Effector memory CD4-positive, alpha-beta T cell (primary cell): ENCODE results near the gene PPCDC.

Experiments used
- DNase-seq, 3 donors: peaks; one replicate each; pipeline ENCODE4 v3.0.0-alpha.2; 2020
- H3K27ac ChIP-seq: 2 replicates; pipeline ENCODE4 v1.7.0; 2013; ENCODE audit warnings: mild to moderate bottlenecking, low read length, moderate library complexity; ENCODE audit not compliant: insufficient read depth, poor library complexity, severe bottlenecking
- H3K27me3 ChIP-seq: replicated peaks from 2 replicates; pipeline ENCODE4 v1.7.0; 2013; ENCODE audit warnings: mild to moderate bottlenecking, low read length; ENCODE audit not compliant: insufficient read depth, control insufficient read depth, poor library complexity, severe bottlenecking
- H3K36me3 ChIP-seq: 2 replicates; pipeline ENCODE4 v1.7.0; 2013; ENCODE audit warnings: mild to moderate bottlenecking, low read length, moderate library complexity; ENCODE audit not compliant: control insufficient read depth, insufficient read depth
- H3K4me1 ChIP-seq: 2 replicates; pipeline ENCODE4 v1.7.0; 2013; ENCODE audit warnings: low read length, mild to moderate bottlenecking; ENCODE audit not compliant: control insufficient read depth, insufficient read depth, poor library complexity, severe bottlenecking
- H3K4me3 ChIP-seq: 2 replicates; pipeline ENCODE4 v1.7.0; 2013; ENCODE audit warnings: low read length, low read depth, mild to moderate bottlenecking; ENCODE audit not compliant: insufficient read depth, poor library complexity, severe bottlenecking
- H3K9me3 ChIP-seq: 2 replicates; pipeline ENCODE4 v1.7.0; 2013; ENCODE audit warnings: mild to moderate bottlenecking, low read length, moderate library complexity; ENCODE audit not compliant: control insufficient read depth

Gene PPCDC

DNA sequence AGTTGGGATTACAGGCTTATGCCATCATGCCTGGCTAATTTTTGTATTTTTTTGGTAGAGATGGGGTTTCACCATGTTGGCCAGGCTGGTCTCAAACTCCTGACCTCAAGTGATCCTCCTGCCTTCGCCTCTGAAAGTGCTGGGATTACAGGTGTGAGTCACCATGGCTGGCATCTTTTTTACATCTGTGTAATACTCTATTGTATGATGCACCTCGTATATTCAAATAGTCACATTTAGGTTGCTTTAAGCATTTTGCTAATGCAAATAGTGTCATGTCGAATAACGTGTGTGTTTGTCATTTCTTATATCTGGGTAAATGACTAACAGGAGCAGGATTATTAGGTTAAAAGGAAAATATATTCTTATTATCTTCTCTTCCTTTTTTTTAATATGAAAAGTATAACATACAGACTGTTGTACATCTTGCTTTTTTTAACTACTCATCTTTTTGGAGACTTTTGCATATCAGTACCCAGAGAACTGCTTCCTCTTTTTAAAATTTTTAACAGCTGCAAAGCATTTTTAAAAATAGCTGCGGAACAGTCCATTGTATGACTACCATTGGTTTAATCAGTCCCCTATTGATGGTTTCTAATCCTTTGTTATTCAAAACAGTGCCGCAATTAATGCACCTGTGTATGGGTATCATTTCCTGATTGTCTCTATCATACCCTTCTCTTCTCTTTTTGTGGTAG lies 14.6 kb upstream of the PPCDC start:
- H3K4me1 ChIP-seq = no peaks in the 10 kb centered on the region
- H3K9me3 ChIP-seq = no peaks in the 10 kb centered on the region
- no peak for DNase-seq
- no peak overlapping the region for H3K27ac ChIP-seq
- H3K27me3 ChIP-seq = no peaks in the 10 kb centered on the region
- no peak overlapping the region for H3K4me3 ChIP-seq
- no peaks in the 10 kb centered on the region for H3K36me3 ChIP-seq

DNA sequence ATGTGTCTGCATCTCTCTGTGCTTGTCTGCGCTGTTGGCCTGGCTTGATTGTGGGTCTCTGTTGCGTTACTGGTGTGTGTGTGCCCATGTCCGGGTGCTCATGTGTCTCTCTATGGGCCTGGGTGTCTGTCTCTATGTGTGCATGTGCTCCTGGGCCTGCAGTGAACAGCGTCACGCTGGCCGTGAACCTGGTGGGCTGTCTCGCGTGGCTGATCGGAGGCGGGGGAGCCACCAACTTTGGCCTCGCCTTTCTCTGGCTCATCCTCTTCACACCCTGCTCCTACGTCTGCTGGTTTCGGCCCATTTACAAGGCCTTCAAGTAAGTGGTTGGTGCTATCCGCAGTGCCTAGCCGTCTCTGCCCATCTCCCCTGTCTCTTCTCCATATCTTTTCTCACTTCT lies 7.0 kb upstream of the PPCDC start:
- H3K36me3 ChIP-seq = no peaks in the 10 kb centered on the region
- no peak overlapping the region for H3K4me3 ChIP-seq
- no peak overlapping the region for H3K27ac ChIP-seq
- no peaks in the 10 kb centered on the region for H3K27me3 ChIP-seq
- DNase-seq = no peak
- H3K4me1 ChIP-seq = no peaks in the 10 kb centered on the region
- H3K9me3 ChIP-seq = no peaks in the 10 kb centered on the region

- H3K4me3 ChIP-seq = no peak overlapping the region
- no peaks in the 10 kb centered on the region for H3K27me3 ChIP-seq
- peaks cover 9% of the 10 kb centered on the region for H3K4me1 ChIP-seq
- DNase-seq = no peak
- no peaks in the 10 kb centered on the region for H3K36me3 ChIP-seq
- no peak overlapping the region for H3K27ac ChIP-seq
- no peaks in the 10 kb centered on the region for H3K9me3 ChIP-seq
Measured at GRCh38 chr15:75019916-75020315, 3.5 kb upstream of the PPCDC start.

- H3K9me3 ChIP-seq = no peaks in the 10 kb centered on the region
- no peaks in the 10 kb centered on the region for H3K36me3 ChIP-seq
- H3K4me1 ChIP-seq = peaks cover 9% of the 10 kb centered on the region
- H3K27ac ChIP-seq = no peak overlapping the region
- DNase-seq = no peak
- no peak overlapping the region for H3K4me3 ChIP-seq
- H3K27me3 ChIP-seq = no peaks in the 10 kb centered on the region
Measured at GRCh38 chr15:75021341-75021740, 2.0 kb upstream of the PPCDC start.

DNA sequence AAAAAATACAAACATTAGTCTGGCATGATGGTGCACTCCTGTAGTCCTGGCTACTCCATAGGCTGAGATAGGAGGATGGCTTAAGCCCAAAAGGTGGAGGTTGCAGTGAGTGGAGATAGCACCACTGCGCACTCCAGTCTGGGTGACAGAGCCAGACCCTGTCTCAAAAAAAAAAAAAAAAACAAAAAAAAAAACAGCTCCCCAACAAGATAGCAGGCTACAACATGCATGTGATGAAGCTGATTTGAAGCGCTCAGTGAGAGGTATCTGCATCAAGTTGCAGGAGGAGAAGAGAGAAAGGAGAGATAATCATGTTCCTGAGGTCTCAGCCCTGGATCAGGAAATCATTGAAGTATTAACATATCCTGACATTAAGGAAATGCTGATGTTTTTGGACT lies 608 bp upstream of the PPCDC start:
- no peaks in the 10 kb centered on the region for H3K9me3 ChIP-seq
- peaks cover 9% of the 10 kb centered on the region for H3K4me1 ChIP-seq
- DNase-seq = no peak
- H3K4me3 ChIP-seq = no peak overlapping the region
- H3K27ac ChIP-seq = no peak overlapping the region
- H3K36me3 ChIP-seq = no peaks in the 10 kb centered on the region
- no peaks in the 10 kb centered on the region for H3K27me3 ChIP-seq

GRCh38 chr15:75023872-75024636 lies 664 bp downstream of the PPCDC start:
- Histone ChIP-seq H3K9me3 (no peaks in the 10 kb centered on the region), H3K4me3 (peak overlapping the region; percentile 73), H3K36me3 (no peaks in the 10 kb centered on the region), H3K4me1 (peaks cover 9% of the 10 kb centered on the region), H3K27me3 (no peaks in the 10 kb centered on the region), H3K27ac (peak overlapping the region; percentile 58)
- DNase-seq = no peak

GRCh38 chr15:75025107-75025506 lies 1.7 kb downstream of the PPCDC start:
- Histone ChIP-seq H3K9me3 (no peaks in the 10 kb centered on the region), H3K4me3 (no peak overlapping the region), H3K27ac (no peak overlapping the region), H3K36me3 (no peaks in the 10 kb centered on the region), H3K4me1 (peaks cover 14% of the 10 kb centered on the region), H3K27me3 (no peaks in the 10 kb centered on the region)
- no peak for DNase-seq

DNA sequence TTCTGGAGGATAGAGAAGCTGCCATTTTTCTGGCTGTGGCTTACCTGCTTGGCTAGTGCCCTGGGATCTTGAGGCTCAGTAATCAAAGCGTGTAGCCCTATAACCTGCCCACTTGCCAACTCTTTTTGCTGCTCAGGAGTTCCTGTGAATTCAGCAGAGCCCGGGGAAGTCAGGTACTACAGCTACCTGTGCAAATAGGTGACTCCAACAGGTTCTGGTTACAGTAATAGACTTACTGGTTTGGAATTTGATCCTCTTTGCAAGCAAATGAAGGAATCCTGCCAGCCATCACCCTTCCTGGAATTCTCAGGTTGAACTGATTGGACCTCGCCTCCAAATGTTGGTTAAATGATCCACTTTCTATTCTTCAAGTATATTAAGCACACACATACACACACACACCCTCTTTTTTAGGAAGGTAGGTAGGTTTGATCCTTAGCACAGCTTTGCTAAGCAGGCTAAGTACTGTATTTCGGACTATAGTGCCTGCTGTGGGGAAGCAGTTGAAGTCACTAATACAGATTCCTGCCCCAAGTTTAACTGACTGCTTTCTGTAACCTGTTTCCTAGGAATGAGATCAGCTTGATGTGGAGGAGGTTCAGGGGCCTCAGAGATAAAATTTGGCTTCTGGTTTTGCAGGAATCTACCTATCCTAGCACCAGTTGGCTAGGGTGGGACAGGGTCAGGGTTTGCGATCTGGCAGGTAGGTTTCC lies 2.3 kb downstream of the PPCDC start:
- Histone ChIP-seq H3K4me3 (no peak overlapping the region), H3K9me3 (no peaks in the 10 kb centered on the region), H3K4me1 (peaks cover 14% of the 10 kb centered on the region), H3K36me3 (peaks cover 2% of the 10 kb centered on the region), H3K27ac (no peak overlapping the region), H3K27me3 (no peaks in the 10 kb centered on the region)
- no peak for DNase-seq

DNA sequence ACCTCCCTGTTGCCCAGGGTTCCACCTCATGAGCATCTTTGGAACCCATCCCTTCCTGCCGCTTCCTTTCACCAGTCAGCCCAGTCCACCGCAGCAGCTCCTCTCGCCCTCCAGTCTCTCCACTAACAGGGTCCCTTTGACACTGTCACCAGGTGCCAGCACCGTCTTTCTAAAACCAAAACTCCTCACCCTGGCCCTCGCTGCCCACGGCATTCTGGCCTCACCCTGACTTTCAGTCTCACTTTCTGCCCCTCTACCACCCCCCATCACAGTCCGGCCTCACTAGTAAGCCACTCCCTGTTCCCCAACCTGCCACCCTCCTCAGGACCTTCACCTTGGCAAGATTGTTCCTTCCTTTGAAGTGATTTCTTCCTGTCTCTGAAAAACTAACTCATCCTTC lies 4.2 kb downstream of the PPCDC start:
- Histone ChIP-seq H3K4me1 (peaks cover 14% of the 10 kb centered on the region), H3K9me3 (no peaks in the 10 kb centered on the region), H3K4me3 (no peak overlapping the region)

GRCh38 chr15:75028991-75029377 lies 5.6 kb downstream of the PPCDC start:
- peaks cover 9% of the 10 kb centered on the region for H3K4me1 ChIP-seq
- H3K36me3 ChIP-seq = peaks cover 7% of the 10 kb centered on the region
- H3K9me3 ChIP-seq = no peaks in the 10 kb centered on the region
- H3K27ac ChIP-seq = no peak overlapping the region
- H3K4me3 ChIP-seq = no peak overlapping the region
- DNase-seq = no peak
- no peaks in the 10 kb centered on the region for H3K27me3 ChIP-seq

More for the DNA sequence above, 4.2 kb downstream of the PPCDC start:
- no peak overlapping the region for H3K27ac ChIP-seq
- no peaks in the 10 kb centered on the region for H3K27me3 ChIP-seq
- no peak for DNase-seq
- H3K36me3 ChIP-seq = peaks cover 7% of the 10 kb centered on the region
